ENCODE results near the gene AGFG1.

Gene AGFG1

GRCh38 chr2:227462462-227462951 lies 9.4 kb upstream of the AGFG1 start:
- DNase-seq (ENCODE audit: low spot score): no peak

GRCh38 chr2:227462972-227463931 lies 8.7 kb upstream of the AGFG1 start:
- no peak for DNase-seq (ENCODE audit: low spot score)

DNA sequence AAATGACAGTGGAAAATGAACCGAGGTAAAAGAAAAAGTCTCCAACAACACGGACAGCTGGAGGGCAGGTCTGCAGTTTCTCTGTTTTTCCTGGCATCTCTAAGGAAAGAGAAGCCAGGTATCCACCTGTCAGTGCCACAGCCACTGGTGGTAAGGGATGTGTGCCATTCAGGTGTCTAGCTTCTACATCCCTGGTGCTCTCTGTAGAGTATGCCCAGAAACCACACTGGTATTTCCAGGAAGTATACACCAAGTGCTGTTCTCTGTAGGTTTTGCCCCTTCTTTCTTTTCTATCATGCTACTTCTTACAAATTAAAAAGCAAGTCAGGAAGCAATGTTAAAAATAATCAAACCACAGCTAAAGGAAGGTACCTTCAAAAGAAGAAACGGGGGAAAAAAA lies 7.6 kb upstream of the AGFG1 start:
- no peak for DNase-seq (ENCODE audit: low spot score)

- DNase-seq (ENCODE audit: low spot score): no peak
Measured at GRCh38 chr2:227464851-227465250, 7.1 kb upstream of the AGFG1 start.

- DNase-seq (ENCODE audit: low spot score): no peak
Measured at GRCh38 chr2:227466887-227467600, 4.9 kb upstream of the AGFG1 start.

- DNase-seq (ENCODE audit: low spot score): no peak
Measured at GRCh38 chr2:227471412-227471811, 544 bp upstream of the AGFG1 start.

DNA sequence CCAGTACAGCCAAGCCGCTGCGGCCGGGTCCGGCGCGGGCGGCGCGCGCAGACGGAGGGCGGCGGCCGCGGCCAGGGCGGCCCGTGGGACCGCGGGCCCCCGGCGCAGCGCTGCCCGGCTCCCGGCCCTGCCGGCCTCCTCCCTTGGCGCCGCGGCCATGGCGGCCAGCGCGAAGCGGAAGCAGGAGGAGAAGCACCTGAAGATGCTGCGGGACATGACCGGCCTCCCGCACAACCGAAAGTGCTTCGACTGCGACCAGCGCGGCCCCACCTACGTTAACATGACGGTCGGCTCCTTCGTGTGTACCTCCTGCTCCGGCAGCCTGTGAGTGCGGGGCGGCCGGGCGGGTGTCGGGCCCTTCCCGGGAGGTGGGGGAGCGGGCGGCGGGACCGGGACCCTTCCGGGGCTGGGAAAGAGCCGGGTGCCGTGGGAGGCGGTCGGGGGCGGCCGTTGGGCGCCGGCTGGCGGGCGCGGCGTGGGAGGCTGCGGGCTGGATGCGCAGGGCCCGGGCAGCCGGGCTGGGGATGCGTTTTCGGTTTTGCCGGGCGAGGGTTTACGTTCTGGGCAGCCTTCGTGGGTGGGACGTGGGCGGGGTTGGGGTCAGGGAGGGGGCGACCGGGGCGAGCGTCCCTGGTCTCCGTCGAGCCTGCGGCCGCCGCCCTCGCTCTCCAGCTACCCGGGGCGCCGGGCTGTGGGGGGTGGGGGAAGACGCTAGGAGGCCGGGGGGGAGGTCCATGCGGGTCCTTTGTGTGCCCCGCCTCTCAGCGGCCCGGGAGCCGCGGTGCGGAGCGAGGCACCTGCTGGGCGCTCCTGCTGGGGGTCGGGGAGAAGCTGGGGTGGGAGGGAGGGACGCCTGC lies 537 bp downstream of the AGFG1 start:
- no peak for DNase-seq (ENCODE audit: low spot score)

DNA sequence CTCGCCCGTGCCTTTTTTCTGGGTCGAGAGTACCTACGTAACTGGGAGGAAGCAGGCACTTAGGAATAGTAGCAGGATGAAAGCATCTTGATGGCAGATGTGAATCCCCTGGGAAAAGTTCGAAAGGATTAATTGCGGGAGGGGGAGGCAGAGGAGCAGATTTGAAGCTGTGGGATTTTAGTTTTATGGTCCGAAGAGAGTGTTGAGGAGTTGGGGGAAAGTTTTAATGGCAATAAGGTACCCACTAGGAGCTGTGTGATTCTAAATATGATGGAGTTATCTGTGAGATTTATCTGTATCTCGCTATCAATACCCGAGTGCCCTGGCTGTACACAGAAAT lies 1.1 kb downstream of the AGFG1 start:
- DNase-seq (ENCODE audit: low spot score): no peak

GRCh38 chr2:227473806-227474205 lies 1.9 kb downstream of the AGFG1 start:
- DNase-seq (ENCODE audit: low spot score): no peak

- no peak for DNase-seq (ENCODE audit: low spot score)
Measured at GRCh38 chr2:227474410-227474809, 2.5 kb downstream of the AGFG1 start.

DNA sequence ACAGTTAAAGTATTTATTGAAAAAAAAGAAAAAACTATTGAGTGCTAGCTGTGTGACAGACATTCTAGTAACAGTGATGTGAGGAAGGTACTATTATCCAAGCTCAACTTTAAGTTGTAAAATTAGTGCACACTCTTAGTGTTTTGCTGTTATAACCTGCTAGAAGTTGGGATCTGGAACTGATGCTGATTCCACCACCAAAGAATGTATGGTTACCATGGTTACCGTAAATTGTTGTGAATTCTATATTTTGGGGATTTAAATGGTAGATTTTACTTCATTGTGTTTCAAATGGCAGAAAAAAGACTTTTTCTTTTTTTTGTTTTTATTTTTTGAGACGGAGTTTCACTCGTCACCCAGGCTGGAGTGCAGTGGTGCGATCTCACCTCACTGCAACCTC lies 5.3 kb downstream of the AGFG1 start:
- DNase-seq (ENCODE audit: low spot score): no peak

DNA sequence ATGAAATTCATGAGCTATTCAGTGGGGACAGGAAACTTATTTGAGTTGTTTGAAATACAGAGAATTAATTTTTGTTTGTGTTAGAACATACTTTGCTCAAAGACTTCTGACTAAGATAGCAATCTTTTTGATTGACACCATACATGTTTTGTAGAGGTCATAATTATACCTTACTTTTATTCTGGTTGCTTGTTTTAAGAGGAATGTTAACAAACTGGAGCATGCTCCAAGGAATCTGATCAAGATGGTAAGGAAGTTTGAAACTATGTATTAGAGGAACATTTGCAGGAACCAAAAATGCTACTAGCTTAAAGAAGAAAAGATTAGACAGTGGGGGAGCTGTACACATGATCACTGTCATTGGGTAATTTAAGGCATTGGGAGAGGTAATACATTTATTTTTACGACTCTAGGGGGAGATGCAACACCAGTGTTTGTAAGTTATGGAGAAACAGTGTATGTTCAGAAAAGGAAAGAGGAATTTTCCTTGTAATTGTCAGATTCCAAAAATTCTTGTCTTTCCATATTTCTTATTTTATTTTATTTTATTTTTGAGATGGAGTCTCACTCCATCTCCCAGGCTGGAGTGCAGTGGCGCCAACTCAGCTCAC lies 8.0 kb downstream of the AGFG1 start:
- DNase-seq (ENCODE audit: low spot score): no peak

DNA sequence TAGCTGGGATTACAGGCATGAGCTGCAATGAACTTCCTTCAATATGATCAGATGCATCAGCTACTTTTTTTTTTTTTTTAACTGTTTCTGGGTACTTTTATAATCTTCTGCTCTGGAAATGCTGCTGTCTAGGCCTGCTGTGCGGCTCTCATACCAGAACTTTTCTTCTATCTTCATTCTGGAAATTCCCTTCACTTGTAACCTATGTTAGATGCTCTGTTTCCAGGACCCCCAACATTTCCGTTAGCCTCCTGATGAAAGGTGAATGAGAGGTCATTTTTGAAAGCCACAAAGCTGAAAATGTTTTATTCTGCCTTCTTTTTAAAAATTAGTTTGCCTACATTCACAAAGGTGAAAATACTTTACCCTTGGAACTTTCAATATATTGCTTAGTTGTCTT lies 8.6 kb downstream of the AGFG1 start:
- DNase-seq (ENCODE audit: low spot score): no peak

DNA sequence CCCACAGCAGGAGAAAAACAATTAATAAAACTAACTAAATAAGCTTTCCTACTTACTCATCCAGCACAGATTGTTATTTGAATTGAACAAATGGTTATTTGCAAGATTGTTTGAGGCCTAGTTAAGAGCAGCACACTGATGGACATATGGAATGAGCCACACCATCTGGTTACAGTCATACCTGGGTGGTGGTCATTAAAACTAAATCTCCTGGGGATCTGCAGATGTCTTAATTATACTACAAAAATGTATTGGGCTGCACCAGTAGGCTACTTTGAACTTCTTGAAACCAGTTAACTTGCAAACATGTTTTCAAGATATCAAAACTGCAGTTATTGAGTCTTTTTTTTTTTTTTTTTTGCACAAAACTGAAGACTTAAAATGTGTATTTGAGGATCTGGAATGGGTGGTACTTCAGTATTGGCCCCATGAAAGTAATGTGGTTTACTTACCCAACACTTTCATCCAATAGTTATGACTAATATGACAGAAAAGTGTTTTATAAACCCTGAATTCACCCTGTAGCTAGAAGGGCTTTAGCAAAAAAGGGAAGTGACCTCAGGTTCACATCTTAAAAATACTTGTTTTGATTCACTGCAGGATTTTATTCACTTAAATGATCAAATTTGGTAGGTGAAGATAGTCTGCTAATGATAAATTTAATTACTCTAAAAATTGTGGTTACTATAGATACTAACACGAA lies 10.8 kb downstream of the AGFG1 start:
- DNase-seq (ENCODE audit: low spot score): no peak

- no peak for DNase-seq (ENCODE audit: low spot score)
Measured at GRCh38 chr2:227485429-227485828, 13.5 kb downstream of the AGFG1 start.

GRCh38 chr2:227486688-227487087 lies 14.7 kb downstream of the AGFG1 start:
- no peak for DNase-seq (ENCODE audit: low spot score)

- no peak for DNase-seq (ENCODE audit: low spot score)
Measured at GRCh38 chr2:227488045-227488444, 16.1 kb downstream of the AGFG1 start.

DNA sequence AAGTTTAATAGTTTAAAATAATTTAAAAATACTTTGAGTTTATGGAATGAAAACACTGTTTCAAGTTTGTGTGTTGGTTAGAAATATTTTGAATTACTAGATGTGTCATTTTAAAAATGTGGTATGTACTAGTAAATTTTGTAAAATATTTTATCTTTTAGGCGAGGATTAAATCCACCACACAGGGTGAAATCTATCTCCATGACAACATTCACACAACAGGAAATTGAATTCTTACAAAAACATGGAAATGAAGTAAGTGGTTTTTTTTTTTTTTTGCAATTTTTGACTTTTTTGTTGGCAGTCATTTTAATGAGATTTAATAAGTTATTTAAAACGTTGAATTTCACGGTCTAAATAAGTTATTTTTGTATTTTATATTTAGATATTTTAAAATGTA lies 19.4 kb downstream of the AGFG1 start:
- DNase-seq (ENCODE audit: low spot score): no peak

DNA sequence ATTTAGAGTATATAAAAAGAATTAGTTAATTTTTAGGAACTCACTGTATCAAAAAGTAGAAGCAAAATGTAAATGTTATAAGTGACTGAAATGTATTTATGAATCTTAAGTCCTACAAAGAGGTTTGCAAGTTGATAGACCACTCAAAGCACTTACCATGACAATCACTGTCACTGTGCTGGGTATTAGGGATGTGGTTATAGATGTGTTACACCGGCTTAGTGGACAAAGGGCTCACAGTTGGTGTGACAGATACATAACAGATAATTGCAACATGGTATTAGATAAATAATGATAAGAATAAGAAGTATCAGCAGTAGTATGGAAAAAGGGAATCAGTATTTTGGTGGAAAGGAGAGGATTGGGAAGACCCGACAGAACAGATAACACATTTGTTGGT lies 21.6 kb downstream of the AGFG1 start:
- DNase-seq (ENCODE audit: low spot score): no peak

- DNase-seq (ENCODE audit: low spot score): no peak
Measured at GRCh38 chr2:227497158-227497557, 25.2 kb downstream of the AGFG1 start.

GRCh38 chr2:227499627-227500300 lies 27.8 kb downstream of the AGFG1 start:
- DNase-seq (ENCODE audit: low spot score): no peak
